Measurements from ENCODE around the gene CACHD1.
A peak's percentile ranks its signal among the peaks of the same experiment; 100 is the strongest.

CACHD1 gene

DNA sequence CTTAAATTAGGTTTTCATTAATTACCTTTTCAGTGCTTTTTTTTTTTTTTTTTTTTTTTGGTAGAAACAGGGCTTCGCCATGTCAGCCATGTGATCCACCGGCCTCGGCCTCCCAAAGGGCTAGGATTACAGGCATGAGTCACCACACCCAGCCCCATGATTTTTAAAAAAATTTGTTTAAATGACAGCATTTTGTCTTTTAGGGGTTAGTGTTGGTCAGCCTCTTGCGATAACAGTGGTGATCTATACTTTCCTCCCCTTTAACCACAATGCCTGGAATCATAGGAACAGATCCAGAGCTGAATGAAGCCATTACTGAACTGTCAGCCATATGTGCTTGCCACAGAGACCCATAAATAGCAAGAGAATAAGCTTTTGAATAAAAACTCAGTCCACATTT is 73.9 kb downstream of the CACHD1 start:
- H3K4me3 ChIP-seq (ENCODE audit: low read depth, low read length): no peak overlapping the region
- peak; percentile 6 for DNase-seq (ENCODE audit: low read depth)
- TF ChIP-seq POLR2A (IDR thresholded peaks at IDR 0.05; ENCODE audit: extremely low read depth, insufficient read length): no peak

DNA sequence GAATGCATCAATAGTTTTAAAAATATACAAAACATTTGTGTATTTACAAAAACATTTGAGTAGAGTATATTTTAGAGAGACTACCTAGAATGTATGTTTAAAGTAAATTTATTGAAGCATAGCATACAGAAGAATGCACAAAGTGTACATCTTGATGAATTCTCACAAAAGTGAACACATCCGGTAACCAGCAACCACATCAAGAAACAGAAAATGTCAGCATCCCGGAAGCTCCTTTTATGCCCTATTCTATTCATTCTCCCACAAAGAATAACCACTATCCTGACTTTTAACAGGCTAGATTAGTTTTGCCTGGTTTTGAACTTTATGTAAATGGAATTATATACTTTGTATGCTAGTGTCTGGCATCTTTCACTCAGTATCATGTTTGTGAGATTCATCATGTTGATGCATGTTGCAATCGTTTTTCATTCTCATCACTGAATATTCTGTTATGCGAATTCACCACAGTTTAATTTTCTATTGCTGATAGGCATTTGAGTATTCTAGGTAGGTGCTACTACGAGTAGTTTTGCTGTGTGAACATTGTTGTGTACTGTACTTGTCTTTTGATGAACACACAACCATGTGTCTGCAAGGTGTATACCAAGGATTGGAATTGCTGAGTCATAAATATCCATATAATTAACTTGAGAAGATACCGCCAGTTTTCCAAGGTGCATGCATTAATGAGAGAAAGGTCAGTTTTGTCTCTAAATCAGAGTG is 75.4 kb downstream of the CACHD1 start:
- DNase-seq (ENCODE audit: low read depth): no peak
- H3K4me3 ChIP-seq (ENCODE audit: low read depth, low read length): no peak overlapping the region
- no peak for TF ChIP-seq MYC (IDR thresholded peaks at IDR 0.05; ENCODE audit: low read depth, low read length)
- TF ChIP-seq, protein P1, sequence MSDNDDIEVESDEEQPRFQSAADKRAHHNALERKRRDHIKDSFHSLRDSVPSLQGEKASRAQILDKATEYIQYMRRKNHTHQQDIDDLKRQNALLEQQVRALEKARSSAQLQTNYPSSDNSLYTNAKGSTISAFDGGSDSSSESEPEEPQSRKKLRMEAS (IDR thresholded peaks at IDR 0.05; ENCODE audit: low read depth, low read length): no peak
- no peak for TF ChIP-seq POLR2A (IDR thresholded peaks at IDR 0.05; ENCODE audit: extremely low read depth, insufficient read length)
- TF ChIP-seq, protein P2, sequence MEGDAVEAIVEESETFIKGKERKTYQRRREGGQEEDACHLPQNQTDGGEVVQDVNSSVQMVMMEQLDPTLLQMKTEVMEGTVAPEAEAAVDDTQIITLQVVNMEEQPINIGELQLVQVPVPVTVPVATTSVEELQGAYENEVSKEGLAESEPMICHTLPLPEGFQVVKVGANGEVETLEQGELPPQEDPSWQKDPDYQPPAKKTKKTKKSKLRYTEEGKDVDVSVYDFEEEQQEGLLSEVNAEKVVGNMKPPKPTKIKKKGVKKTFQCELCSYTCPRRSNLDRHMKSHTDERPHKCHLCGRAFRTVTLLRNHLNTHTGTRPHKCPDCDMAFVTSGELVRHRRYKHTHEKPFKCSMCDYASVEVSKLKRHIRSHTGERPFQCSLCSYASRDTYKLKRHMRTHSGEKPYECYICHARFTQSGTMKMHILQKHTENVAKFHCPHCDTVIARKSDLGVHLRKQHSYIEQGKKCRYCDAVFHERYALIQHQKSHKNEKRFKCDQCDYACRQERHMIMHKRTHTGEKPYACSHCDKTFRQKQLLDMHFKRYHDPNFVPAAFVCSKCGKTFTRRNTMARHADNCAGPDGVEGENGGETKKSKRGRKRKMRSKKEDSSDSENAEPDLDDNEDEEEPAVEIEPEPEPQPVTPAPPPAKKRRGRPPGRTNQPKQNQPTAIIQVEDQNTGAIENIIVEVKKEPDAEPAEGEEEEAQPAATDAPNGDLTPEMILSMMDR (IDR thresholded peaks at IDR 0.05; ENCODE audit: low read depth, low read length): no peak

DNA sequence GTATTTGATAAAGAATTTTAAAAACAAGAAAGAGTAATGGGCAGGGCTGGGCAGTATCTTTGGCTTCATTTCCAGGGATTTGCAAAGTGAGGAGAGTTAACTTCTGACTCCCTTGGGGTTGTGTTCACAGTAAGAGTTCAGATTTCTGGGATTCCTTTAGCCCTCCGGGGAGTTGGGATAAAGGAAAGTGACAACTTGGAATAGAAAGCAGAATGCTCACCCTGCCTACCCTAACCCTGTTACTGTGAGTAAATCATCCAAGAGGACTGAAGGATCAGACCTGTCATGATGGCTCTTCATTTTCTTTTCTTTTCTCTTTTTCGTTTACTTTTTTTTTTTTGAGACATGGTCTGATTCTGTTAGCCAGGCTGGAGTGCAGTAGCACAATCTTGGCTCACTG is 76.1 kb downstream of the CACHD1 start:
- no peak for DNase-seq (ENCODE audit: low read depth)
- TF ChIP-seq POLR2A (IDR thresholded peaks at IDR 0.05; ENCODE audit: extremely low read depth, insufficient read length) (no peak), MYC (IDR thresholded peaks at IDR 0.05; ENCODE audit: low read depth, low read length) (no peak)
- TF ChIP-seq, protein P2 (IDR thresholded peaks at IDR 0.05; ENCODE audit: low read depth, low read length): no peak
- TF ChIP-seq, protein P1 (IDR thresholded peaks at IDR 0.05; ENCODE audit: low read depth, low read length): no peak
- no peak overlapping the region for H3K4me3 ChIP-seq (ENCODE audit: low read depth, low read length)

DNA sequence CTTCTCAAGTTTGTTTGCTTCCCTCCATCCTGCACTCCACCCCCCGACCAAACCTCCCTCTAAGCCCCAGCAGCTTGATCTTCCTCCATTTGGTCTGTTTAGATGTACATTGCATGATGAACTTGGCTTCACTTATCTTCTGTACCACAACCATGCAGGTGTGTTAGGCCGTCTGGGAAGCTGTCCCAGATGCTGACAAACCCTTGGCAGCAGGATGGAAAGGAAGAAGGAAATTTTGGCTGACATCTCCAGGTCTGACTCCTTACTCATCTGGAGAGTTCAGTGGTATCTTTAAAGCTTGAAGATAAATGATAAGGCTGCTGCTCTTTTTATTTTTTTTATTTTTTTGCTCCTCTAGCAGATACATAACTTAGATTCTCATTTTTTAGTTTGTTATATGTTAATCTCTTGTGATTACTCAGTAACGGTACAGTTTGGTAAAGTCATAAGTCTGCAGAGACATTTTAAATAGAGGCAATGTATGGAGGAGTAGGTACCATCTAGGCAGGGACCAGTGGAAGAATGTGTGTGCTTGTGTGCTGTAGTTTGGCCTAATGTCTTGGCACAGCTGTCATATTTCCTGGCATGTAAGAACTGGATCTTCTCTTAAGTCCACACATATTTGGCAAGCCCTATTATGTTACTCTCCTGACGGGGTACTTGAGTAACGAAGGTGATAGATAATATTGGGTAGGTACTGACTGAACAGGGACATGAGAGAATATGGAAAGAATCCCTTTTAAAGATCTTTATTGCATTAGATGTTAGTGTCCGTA is 79.7 kb downstream of the CACHD1 start:
- TF ChIP-seq, protein P1 (IDR thresholded peaks at IDR 0.05; ENCODE audit: low read depth, low read length): no peak
- TF ChIP-seq, protein P2 (IDR thresholded peaks at IDR 0.05; ENCODE audit: low read depth, low read length): no peak
- TF ChIP-seq POLR2A (IDR thresholded peaks at IDR 0.05; ENCODE audit: extremely low read depth, insufficient read length) (no peak), MYC (IDR thresholded peaks at IDR 0.05; ENCODE audit: low read depth, low read length) (no peak)
- no peak for DNase-seq (ENCODE audit: low read depth)
- no peak overlapping the region for H3K4me3 ChIP-seq (ENCODE audit: low read depth, low read length)

DNA sequence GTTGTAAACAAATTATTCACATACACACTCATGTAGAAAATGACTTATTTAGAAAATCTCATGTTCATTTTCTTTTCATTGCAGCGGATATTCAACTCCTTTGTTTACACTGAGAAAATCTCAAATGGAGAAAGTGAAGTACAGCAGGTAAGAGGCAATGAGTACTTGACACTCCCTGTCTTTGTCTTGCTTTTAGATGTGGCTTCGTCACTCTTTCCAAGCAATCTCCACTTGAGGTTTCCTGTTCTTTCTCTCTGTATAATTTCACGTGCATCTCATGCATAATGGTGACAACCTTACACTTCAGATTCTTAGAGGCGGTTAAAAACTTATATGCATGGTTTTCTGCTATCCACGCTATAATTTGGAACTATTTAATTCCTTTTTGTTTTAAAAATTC is 80.6 kb downstream of the CACHD1 start:
- H3K4me3 ChIP-seq (ENCODE audit: low read depth, low read length): no peak overlapping the region
- DNase-seq (ENCODE audit: low read depth): no peak
- no peak for TF ChIP-seq POLR2A (IDR thresholded peaks at IDR 0.05; ENCODE audit: extremely low read depth, insufficient read length)
- no peak for TF ChIP-seq MYC (IDR thresholded peaks at IDR 0.05; ENCODE audit: low read depth, low read length)
- TF ChIP-seq, protein P2 (IDR thresholded peaks at IDR 0.05; ENCODE audit: low read depth, low read length): no peak
- TF ChIP-seq, protein P1 (IDR thresholded peaks at IDR 0.05; ENCODE audit: low read depth, low read length): no peak

DNA sequence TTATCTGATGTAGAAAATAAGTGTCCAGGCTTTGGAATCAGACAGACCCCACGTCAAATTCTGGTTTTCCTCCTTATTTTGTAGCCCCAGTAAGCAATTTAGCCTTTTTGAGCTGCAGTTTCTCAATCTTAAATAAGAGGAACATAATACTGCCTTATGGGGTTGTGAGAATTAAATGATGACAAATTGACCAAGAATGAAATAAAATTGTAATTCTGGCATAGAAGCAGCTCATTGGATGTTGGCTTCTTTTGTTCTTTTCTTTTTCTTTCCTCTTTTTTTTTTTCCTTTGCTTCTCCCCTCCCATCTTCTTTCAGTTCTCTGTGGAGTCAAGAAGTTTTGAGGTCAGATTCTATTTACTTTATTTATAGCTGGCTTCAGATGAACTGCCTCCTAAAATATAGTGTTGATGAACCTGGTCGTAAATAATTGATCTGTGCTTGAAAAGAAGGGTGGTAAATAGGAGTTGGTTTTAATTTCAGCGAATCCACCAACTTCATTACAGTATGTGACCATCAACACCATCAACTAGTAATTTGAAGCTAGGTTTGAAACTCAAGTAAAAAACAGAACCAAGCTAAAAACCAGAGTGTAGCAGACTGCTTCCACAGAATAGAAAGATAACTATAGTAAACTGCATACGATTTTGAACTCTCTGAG is 81.1 kb downstream of the CACHD1 start:
- H3K4me3 ChIP-seq (ENCODE audit: low read depth, low read length): no peak overlapping the region
- TF ChIP-seq, protein P1 (IDR thresholded peaks at IDR 0.05; ENCODE audit: low read depth, low read length): no peak
- no peak for TF ChIP-seq MYC (IDR thresholded peaks at IDR 0.05; ENCODE audit: low read depth, low read length)
- TF ChIP-seq POLR2A (IDR thresholded peaks at IDR 0.05; ENCODE audit: extremely low read depth, insufficient read length): no peak
- TF ChIP-seq, protein P2 (IDR thresholded peaks at IDR 0.05; ENCODE audit: low read depth, low read length): no peak
- no peak for DNase-seq (ENCODE audit: low read depth)

Data from NB4 (cell line).